Stomach (tissue), 4 donors: Measurements from ENCODE around the gene PLAAT5.

ENCODE experiments used
- CTCF ChIP-seq, 7 experiments: fragments of 450-650 bp in 4 of 7; fragments of 200-600 bp in 3 of 7; sonication (generic) in 3 of 7; IDR thresholded peaks; one replicate each; pipeline ENCODE4 v1.5.1; 2016 to 2019; ENCODE audit warnings: antibody characterized with exemption in 7 of 7, control low read depth in 2 of 7, mild to moderate bottlenecking in 1 of 7
- EP300 ChIP-seq: sonication (generic); formaldehyde crosslinking; IDR thresholded peaks from one replicate; pipeline ENCODE4 v1.6.1; 2017; ENCODE audit warnings: antibody characterized with exemption
- POLR2A ChIP-seq, 4 donors: fragments of 450-650 bp; IDR thresholded peaks; one replicate each; pipeline ENCODE4 v1.6.1; 2016; ENCODE audit warnings: antibody characterized with exemption in 4 of 4, control low read depth in 2 of 4, mild to moderate bottlenecking in 1 of 4, moderate library complexity in 1 of 4
- POLR2AphosphoS5 ChIP-seq, 3 donors: sonication (generic); formaldehyde crosslinking; IDR thresholded peaks; one replicate each; pipeline ENCODE4 v1.6.1; 2016; ENCODE audit warnings: antibody characterized with exemption in 3 of 3

GRCh38 chr11:63488789-63489188 lies 2.2 kb downstream of the PLAAT5 start:
- TF ChIP-seq CTCF (IDR thresholded peaks at IDR 0.05) (no peak), POLR2A (IDR thresholded peaks at IDR 0.05) (no peak), EP300 (no peak), POLR2AphosphoS5 (IDR thresholded peaks at IDR 0.05) (no peak)
